Endothelial cell of umbilical vein (primary cell): ENCODE measurements around the gene EEF2K. TPM values are rescaled to one million over a fixed set of nuclear protein-coding genes. Genes with fewer than 3 reads are reported as not detected.

Experiments
- BruUV-seq: library from RNA; stranded (reverse); fragments of 400-500 nt; replicated peaks from 2 replicates; lab custom pipeline; 2021; lab: Mats Ljungman, UMichigan
- CTCF ChIA-PET: fragments of 300-600, 350-600 bp; sonication (Branson Sonifier 250); formaldehyde crosslinking; loops from one replicate; lab custom pipeline; 2021; ENCODE audit warnings: antibody characterized with exemption, inconsistent platforms; lab: Charles Lee
- POLR2A ChIA-PET: fragments of 300-600, 350-600 bp; sonication (Branson Sonifier 250); formaldehyde crosslinking; loops from one replicate; lab custom pipeline; 2021; ENCODE audit warnings: antibody characterized with exemption, inconsistent platforms; lab: Charles Lee
- DNase-seq: peaks from one replicate; pipeline ENCODE4 v3.0.0-alpha.2; 2011; ENCODE audit warnings: low read depth, low spot score
- FAIRE-seq: peaks from 2 replicates; lab custom pipeline; 2011; peaks lifted over from hg19 to GRCh38; lab: Jason Lieb, UNC
- H2AFZ ChIP-seq: 2 replicates; pipeline ENCODE4 v1.6.0; 2012; ENCODE audit warnings: low read depth, low read length, control low read depth, inconsistent platforms
- H3K27ac ChIP-seq: 2 replicates; pipeline ENCODE4 v1.5.1; 2011; ENCODE audit warnings: low read depth, mild to moderate bottlenecking, control low read depth, low read length, moderate library complexity; ENCODE audit not compliant: insufficient read depth
- H3K27me3 ChIP-seq, 2 experiments: 2 replicates each; pipeline versions ENCODE4 v1.6.0 to v1.6.1; 2011; ENCODE audit warnings: low read length in 2 of 2, mixed read lengths in 1 of 2; ENCODE audit not compliant: control insufficient read depth in 2 of 2, insufficient read depth in 2 of 2
- H3K36me3 ChIP-seq, 2 experiments: 2 replicates in 1 of 2; 3 replicates in 1 of 2; pipeline ENCODE4 v1.5.1; 2011; ENCODE audit warnings: low read length in 2 of 2, mild to moderate bottlenecking in 1 of 2, moderate library complexity in 1 of 2; ENCODE audit not compliant: control insufficient read depth in 2 of 2, insufficient read depth in 2 of 2; ENCODE audit errors: extremely low read depth in 1 of 2
- H3K4me1 ChIP-seq: 3 replicates; pipeline ENCODE4 v1.5.1; 2011; ENCODE audit warnings: mild to moderate bottlenecking, low read length; ENCODE audit not compliant: control insufficient read depth, insufficient read depth; ENCODE audit errors: extremely low read depth
- H3K4me2 ChIP-seq: 2 replicates; pipeline ENCODE4 v1.6.1; 2011; ENCODE audit warnings: low read length, control low read depth, mixed read lengths; ENCODE audit not compliant: insufficient read depth
- H3K4me3 ChIP-seq, 3 experiments: fragments of 200-600 bp in 1 of 3; sonication (generic), shearing (Covaris generic) in 1 of 3; replicated peaks in 1 of 3; 2 replicates each; pipeline ENCODE4 v1.5.1; 2011 to 2016; ENCODE audit warnings: control low read depth in 3 of 3, low read length in 3 of 3, mild to moderate bottlenecking in 2 of 3, inconsistent platforms in 1 of 3, low read depth in 1 of 3, moderate library complexity in 1 of 3; ENCODE audit not compliant: insufficient read depth in 1 of 3
- H3K79me2 ChIP-seq: 2 replicates; pipeline ENCODE4 v1.6.0; 2012; ENCODE audit warnings: low read length, inconsistent platforms; ENCODE audit not compliant: control insufficient read depth, insufficient read depth
- H3K9ac ChIP-seq: replicated peaks from 2 replicates; pipeline ENCODE3; 2011; ENCODE audit warnings: low read length, control low read depth; ENCODE audit not compliant: insufficient read depth; ENCODE audit errors: extremely low read depth
- H3K9me1 ChIP-seq: replicated peaks from 3 replicates; pipeline ENCODE4 v1.6.0; 2011; ENCODE audit warnings: mild to moderate bottlenecking, low read length; ENCODE audit not compliant: control insufficient read depth, insufficient read depth; ENCODE audit errors: extremely low read depth
- H3K9me3 ChIP-seq: replicated peaks from 2 replicates; pipeline ENCODE4 v1.5.1; 2012; ENCODE audit warnings: low read length, inconsistent platforms; ENCODE audit not compliant: control insufficient read depth, insufficient read depth
- H4K20me1 ChIP-seq: replicated peaks from 2 replicates; pipeline ENCODE3; 2011; ENCODE audit warnings: mild to moderate bottlenecking, low read length; ENCODE audit not compliant: control insufficient read depth, insufficient read depth; ENCODE audit errors: extremely low read depth
- CTCF ChIP-seq, 2 donors: IDR thresholded peaks; 1 replicate in 1 of 2; 2 replicates in 1 of 2; pipeline ENCODE4 v1.5.1; 2011; ENCODE audit warnings: low read length in 2 of 2, mild to moderate bottlenecking in 2 of 2, moderate library complexity in 2 of 2, control low read depth in 1 of 2, inconsistent platforms in 1 of 2, low read depth in 1 of 2; ENCODE audit not compliant: insufficient read depth in 1 of 2; ENCODE audit errors: extremely low read depth in 1 of 2
- EZH2 ChIP-seq: IDR thresholded peaks from 2 replicates; pipeline ENCODE4 v1.6.1; 2012; ENCODE audit warnings: borderline replicate concordance, low read depth, mild to moderate bottlenecking, moderate library complexity, low read length, inconsistent platforms; ENCODE audit not compliant: severe bottlenecking
- FOS ChIP-seq: IDR thresholded peaks from 2 replicates; pipeline ENCODE4 v1.6.1; 2011; ENCODE audit warnings: mild to moderate bottlenecking, low read length, moderate library complexity, borderline replicate concordance; ENCODE audit not compliant: insufficient read depth
- GATA2 ChIP-seq: IDR thresholded peaks from 2 replicates; pipeline ENCODE4 v1.7.0; 2011; ENCODE audit warnings: low read depth, mild to moderate bottlenecking, moderate library complexity, mixed read lengths, low read length; ENCODE audit not compliant: insufficient read length, insufficient read depth
- JUN ChIP-seq: IDR thresholded peaks from 2 replicates; pipeline ENCODE4 v1.6.1; 2011; ENCODE audit warnings: borderline replicate concordance, low read depth; ENCODE audit not compliant: insufficient read length, insufficient read depth
- MAX ChIP-seq: IDR thresholded peaks from 2 replicates; pipeline ENCODE4 v1.6.1; 2011; ENCODE audit not compliant: insufficient read depth, insufficient read length
- MYC ChIP-seq: IDR thresholded peaks from one replicate; pipeline ENCODE4 v1.6.1; 2011; ENCODE audit warnings: mild to moderate bottlenecking, low read depth, low read length
- POLR2A ChIP-seq: IDR thresholded peaks from 2 replicates; pipeline ENCODE4 v1.6.1; 2012; ENCODE audit warnings: low read depth, mild to moderate bottlenecking, control low read depth, low read length
- POLR2AphosphoS5 ChIP-seq: IDR thresholded peaks from 2 replicates; pipeline ENCODE4 v1.6.1; 2012; ENCODE audit warnings: low read depth, mild to moderate bottlenecking, control low read depth, low read length, moderate library complexity; ENCODE audit not compliant: insufficient read depth
- dilution Hi-C: fragments of 300-500 bp; cut with MboI; formaldehyde crosslinking; loops from one replicate; pipeline ENCODE4 v1.15.0; 2019; ENCODE audit warnings: low sequenced_read_pairs; ENCODE audit not compliant: extremely low pct_ligation_motif_present
- intact Hi-C: fragments of 100-400 bp; cut with micrococcal nuclease; formaldehyde crosslinking; loops from one replicate; pipeline ENCODE4 v1.10.0; 2022
- polyA plus RNA-seq, 4 experiments: library from polyadenylated mRNA; depleted of rRNA in 3 of 4; stranded (reverse) in 3 of 4; unstranded in 1 of 4; fragments of >200 nt; gene quantifications; 2 replicates each; pipeline versions ENCODE4 v1.2.1 to v1.2.3, GENCODE V29; 2011 to 2012; ENCODE audit warnings: missing spikeins in 1 of 4
- total RNA-seq: library from RNA; stranded (reverse); gene quantifications from 2 replicates; pipeline ENCODE4 v1.2.3, GENCODE V29; 2021

The EEF2K gene
- total and polyA plus RNA-seq, 2 donors (not counting 3 experiments of a cell fraction or from before 2014, with no cell fraction given): 16.0 to 48.6 TPM

DNA sequence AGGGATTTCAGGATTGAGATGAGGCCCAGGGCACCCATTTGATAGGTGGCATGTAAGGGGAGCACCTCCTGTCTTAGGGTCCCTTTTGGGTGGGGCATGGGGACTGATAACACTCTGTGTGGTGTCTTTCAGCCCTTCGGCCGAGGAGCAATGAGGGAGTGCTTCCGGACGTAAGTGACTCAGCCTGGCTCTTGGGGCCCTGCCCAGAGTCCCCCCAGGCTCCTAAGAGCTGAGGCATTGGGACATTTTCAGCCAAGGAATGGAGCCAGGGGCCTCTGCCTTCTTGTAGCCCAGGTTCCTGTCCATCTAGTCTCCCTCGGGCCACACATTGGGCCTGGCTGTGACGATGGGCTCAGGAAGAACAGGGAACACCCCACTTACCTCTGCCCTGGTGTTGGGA lies 44.4 kb downstream of the EEF2K start:
- no TSS peak for BruUV-seq
- DNase-seq: no peak
- dilution Hi-C loops (no loop called here), intact Hi-C loops (no loop called here)
- H3K36me3 ChIP-seq: peaks cover 0 to 19% of the 10 kb centered on the region in 2 experiments
- no peak overlapping the region for H2AFZ ChIP-seq
- no peak for TF ChIP-seq MYC
- TF ChIP-seq FOS: no peak
- TF ChIP-seq GATA2: no peak
- TF ChIP-seq JUN: no peak
- TF ChIP-seq POLR2A: no peak
- TF ChIP-seq CTCF (IDR thresholded peaks at IDR 0.05; ENCODE audit: extremely low read depth in 1 of 2, insufficient read depth in 1 of 2, low read depth in 1 of 2, low read length in 2 of 2): no peak
- TF ChIP-seq MAX: no peak
- TF ChIP-seq POLR2AphosphoS5: no peak
- no peak for TF ChIP-seq EZH2
- no peak overlapping the region for H3K27ac ChIP-seq
- H3K79me2 ChIP-seq: no peaks in the 10 kb centered on the region
- H3K4me1 ChIP-seq: no peaks in the 10 kb centered on the region
- H3K9ac ChIP-seq: no peak overlapping the region
- POLR2A ChIA-PET: no interaction called here
- H3K9me3 ChIP-seq: no peaks in the 10 kb centered on the region
- CTCF ChIA-PET: no interaction called here
- no peaks in the 10 kb centered on the region for H4K20me1 ChIP-seq
- H3K4me3 ChIP-seq: no peak overlapping the region
- H3K4me2 ChIP-seq: no peak overlapping the region
- FAIRE-seq: no peak
- H3K27me3 ChIP-seq: no peaks in the 10 kb centered on the region
- no peaks in the 10 kb centered on the region for H3K9me1 ChIP-seq
